Ovary (tissue), 3 donors: Measurements from ENCODE around the gene DDX4.

Experiments
- CTCF ChIP-seq, 3 donors: fragments of 450-650 bp in 2 of 3; fragments of 200-600 bp in 1 of 3; IDR thresholded peaks; one replicate each; pipeline versions ENCODE4 v1.5.1 to v1.8.0; 2016 to 2022; ENCODE audit warnings: antibody characterized with exemption in 3 of 3, mild to moderate bottlenecking in 1 of 3
- EP300 ChIP-seq: sonication (generic); formaldehyde crosslinking; IDR thresholded peaks from one replicate; pipeline ENCODE4 v1.6.1; 2017; ENCODE audit warnings: antibody characterized with exemption
- POLR2A ChIP-seq: fragments of 450-650 bp; IDR thresholded peaks from one replicate; pipeline ENCODE4 v1.6.1; 2017; ENCODE audit warnings: antibody characterized with exemption, mild to moderate bottlenecking, moderate library complexity
- donor health status: DM: no; HTN: no; CAD: no.

- TF ChIP-seq CTCF (IDR thresholded peaks at IDR 0.05) = peak; percentile 36 to 72 (median 59)
- TF ChIP-seq POLR2A = no peak
- no peak for TF ChIP-seq EP300
These were observed 46.4 kb upstream of the DDX4 start for GRCh38 chr5:55691265-55692105.
